Uterus (tissue), 2 donors: ENCODE results near the gene NOX1.

ENCODE experiments used
- CTCF ChIP-seq, 4 experiments: fragments of 200-600 bp in 2 of 4; fragments of 450-650 bp in 2 of 4; sonication (generic) in 2 of 4; IDR thresholded peaks; one replicate each; pipeline ENCODE4 v1.5.1; 2016 to 2019; ENCODE audit warnings: antibody characterized with exemption in 4 of 4, mild to moderate bottlenecking in 2 of 4, moderate library complexity in 1 of 4
- POLR2A ChIP-seq, 2 donors: fragments of 450-650 bp; IDR thresholded peaks; one replicate each; pipeline ENCODE4 v1.6.1; 2016; ENCODE audit warnings: antibody characterized with exemption in 2 of 2, mild to moderate bottlenecking in 1 of 2, moderate library complexity in 1 of 2

DNA sequence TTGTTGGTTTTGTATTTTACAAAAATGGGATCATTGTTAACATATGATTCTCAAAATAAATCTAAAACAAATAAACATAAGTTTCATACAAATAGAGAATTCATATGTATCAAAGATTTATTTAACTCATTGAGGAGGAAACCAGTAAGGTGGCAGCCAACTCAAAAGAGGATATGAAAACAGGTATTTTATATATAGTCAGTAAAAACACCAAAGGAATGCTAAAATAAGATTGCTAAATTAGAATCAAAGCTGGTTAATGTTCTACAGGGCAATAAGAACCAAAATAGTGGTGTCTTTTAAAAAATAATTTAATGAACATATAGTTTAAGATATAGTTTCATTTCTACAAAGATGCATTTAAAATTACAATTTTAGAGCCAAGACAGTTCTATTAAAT is 31.5 kb upstream of the NOX1 start:
- TF ChIP-seq CTCF (IDR thresholded peaks at IDR 0.05): no peak
- no peak for TF ChIP-seq POLR2A (IDR thresholded peaks at IDR 0.05)
